Suprapubic skin (tissue), 3 donors: Measurements from ENCODE around the gene PPP1R3D.

Experiments
- CTCF ChIP-seq, 2 donors: fragments of 200-600 bp in 1 of 2; fragments of 450-650 bp in 1 of 2; sonication (generic) in 1 of 2; IDR thresholded peaks; one replicate each; pipeline ENCODE4 v1.5.1; 2016 to 2019; ENCODE audit warnings: antibody characterized with exemption in 2 of 2, mild to moderate bottlenecking in 1 of 2, moderate library complexity in 1 of 2
- EP300 ChIP-seq: sonication (generic); formaldehyde crosslinking; IDR thresholded peaks from one replicate; pipeline ENCODE4 v1.6.1; 2017; ENCODE audit warnings: antibody characterized with exemption
- POLR2A ChIP-seq, 2 donors: fragments of 450-650 bp; IDR thresholded peaks; one replicate each; pipeline ENCODE4 v1.6.1; 2017; ENCODE audit warnings: antibody characterized with exemption in 2 of 2, mild to moderate bottlenecking in 2 of 2, moderate library complexity in 2 of 2

GRCh38 chr20:59958626-59959025, 18.5 kb upstream of the PPP1R3D start:
- TF ChIP-seq POLR2A (IDR thresholded peaks at IDR 0.05): no peak
- no peak for TF ChIP-seq CTCF (IDR thresholded peaks at IDR 0.05)
- no peak for TF ChIP-seq EP300
